Natural killer cell (primary cell): Measurements from ENCODE around the gene PLXNB1. TPM values are rescaled to one million over a fixed set of nuclear protein-coding genes. Genes with fewer than 3 reads are reported as not detected.

ENCODE experiments used
- ATAC-seq, 3 donors: fragments of 150-1000 bp in 2 of 3; fragments of 200-7000 bp in 1 of 3; cut with Tn5 transposase; 1 replicate in 1 of 3; 2 replicates in 2 of 3; pipeline ENCODE4 v1.10.0; 2021; ENCODE audit warnings: mild to moderate bottlenecking in 2 of 3, moderate library complexity in 2 of 3
- DNase-seq, 2 donors: peaks; one replicate each; pipeline versions ENCODE4 v3.0.0 to v3.0.0-alpha.2; 2013 to 2021; ENCODE audit warnings: mixed read lengths in 1 of 2
- H3K27ac ChIP-seq: one replicate; pipeline ENCODE4 v1.5.1; 2013; ENCODE audit warnings: mild to moderate bottlenecking, low read length
- H3K27me3 ChIP-seq: one replicate; pipeline ENCODE4 v1.6.1; 2013; ENCODE audit warnings: low read length; ENCODE audit not compliant: control insufficient read depth, insufficient read depth
- H3K36me3 ChIP-seq: one replicate; pipeline ENCODE4 v1.6.1; 2013; ENCODE audit warnings: low read length; ENCODE audit not compliant: control insufficient read depth, insufficient read depth
- H3K4me1 ChIP-seq: one replicate; pipeline ENCODE4 v1.6.1; 2013; ENCODE audit warnings: low read length; ENCODE audit not compliant: control insufficient read depth, insufficient read depth
- H3K4me3 ChIP-seq: one replicate; pipeline ENCODE4 v1.5.1; 2013; ENCODE audit warnings: low read length
- H3K9me3 ChIP-seq: one replicate; pipeline ENCODE4 v1.6.1; 2013; ENCODE audit warnings: low read length; ENCODE audit not compliant: control insufficient read depth, insufficient read depth
- H3K27ac Mint-ChIP-seq, 2 donors: one replicate each; pipeline ENCODE4 v1.8.0; 2022; ENCODE audit warnings: mild to moderate bottlenecking in 2 of 2, mixed read lengths in 2 of 2, moderate library complexity in 1 of 2
- H3K27me3 Mint-ChIP-seq, 2 donors: one replicate each; pipeline ENCODE4 v1.8.0; 2022; ENCODE audit warnings: low read depth in 2 of 2, mixed read lengths in 2 of 2
- H3K36me3 Mint-ChIP-seq: one replicate; pipeline ENCODE4 v1.8.0; 2022; ENCODE audit warnings: mixed read lengths
- H3K4me1 Mint-ChIP-seq, 2 donors: one replicate each; pipeline ENCODE4 v1.8.0; 2022; ENCODE audit warnings: mixed read lengths in 2 of 2
- H3K4me3 Mint-ChIP-seq: one replicate; pipeline ENCODE4 v1.8.0; 2022; ENCODE audit warnings: mild to moderate bottlenecking, moderate library complexity, mixed read lengths
- H3K9me3 Mint-ChIP-seq, 2 donors: one replicate each; pipeline ENCODE4 v1.8.0; 2022; ENCODE audit warnings: mixed read lengths in 2 of 2
- CTCF ChIP-seq: fragments of 200-600 bp; IDR thresholded peaks from one replicate; pipeline ENCODE4 v1.8.0; 2022; ENCODE audit warnings: antibody characterized with exemption
- WGBS: methylation state at CpG from one replicate; pipeline ENCODE4 v1.1.7; 2013; ENCODE audit warnings: missing lambda C conversion rate; ENCODE audit not compliant: insufficient coverage; 5-methylcytosine and 5-hydroxymethylcytosine counted together
- intact Hi-C: fragments of 100-400 bp; cut with micrococcal nuclease; formaldehyde crosslinking; loops from one replicate; pipeline ENCODE4 v1.14.2; 2022
- total RNA-seq, 4 donors: library from RNA; stranded (reverse); fragments of 120-200 nt in 1 of 4; gene quantifications; one replicate each; pipeline versions ENCODE4 v1.2.3 to v1.2.4, GENCODE V29; 2013 to 2022

Gene PLXNB1
- total RNA-seq, 3 donors from 2014 or later (not counting 1 experiment from before 2014, with no cell fraction given) = 4.3 to 5.0 (median 4.4) TPM

- Mint-ChIP-seq H3K4me1 (no peaks in the 10 kb centered on the region), H3K36me3 (no peaks in the 10 kb centered on the region), H3K4me3 (no peak overlapping the region), H3K27ac (no peak overlapping the region), H3K27me3 (peaks cover 0 to 4% of the 10 kb centered on the region in 2 donors), H3K9me3 (no peaks in the 10 kb centered on the region)
- no peak for TF ChIP-seq CTCF
- ATAC-seq (no peak), DNase-seq (no peak)
- no peaks in the 10 kb centered on the region for H3K9me3 ChIP-seq
- no peaks in the 10 kb centered on the region for H3K27me3 ChIP-seq
- no peaks in the 10 kb centered on the region for H3K4me1 ChIP-seq
- H3K4me3 ChIP-seq = no peak overlapping the region
- no peaks in the 10 kb centered on the region for H3K36me3 ChIP-seq
- 78% methylated on average over 7 of the region's 7 CpGs for WGBS
- no peak overlapping the region for H3K27ac ChIP-seq
- intact Hi-C loops = no loop called here
These were observed 60.1 kb downstream of the PLXNB1 start for GRCh38 chr3:48369693-48370332.

GRCh38 chr3:48367201-48367600 lies 62.7 kb downstream of the PLXNB1 start:
- no peak overlapping the region for H3K27ac ChIP-seq
- no peak overlapping the region for H3K4me3 Mint-ChIP-seq
- ATAC-seq = no peak
- TF ChIP-seq CTCF = no peak
- no peak overlapping the region for H3K4me3 ChIP-seq
- H3K9me3 Mint-ChIP-seq = peaks cover 0 to under 1% of the 10 kb centered on the region in 2 donors
- H3K27me3 ChIP-seq = peaks cover 1% of the 10 kb centered on the region
- peaks cover 3 to 5% of the 10 kb centered on the region in 2 donors for H3K27me3 Mint-ChIP-seq
- no peaks in the 10 kb centered on the region for H3K4me1 Mint-ChIP-seq
- H3K27ac Mint-ChIP-seq = no peak overlapping the region
- no peaks in the 10 kb centered on the region for H3K36me3 ChIP-seq
- DNase-seq = no peak
- intact Hi-C loops = no loop called here
- no peaks in the 10 kb centered on the region for H3K9me3 ChIP-seq
- H3K36me3 Mint-ChIP-seq = peaks cover 2% of the 10 kb centered on the region
- no peaks in the 10 kb centered on the region for H3K4me1 ChIP-seq

GRCh38 chr3:48364840-48365239 lies 65.0 kb downstream of the PLXNB1 start:
- intact Hi-C loops = no loop called here

More at GRCh38 chr3:48364840-48365239, 65.0 kb downstream of the PLXNB1 start:
- H3K27ac ChIP-seq = no peak overlapping the region
- no peaks in the 10 kb centered on the region for H3K36me3 ChIP-seq
- Mint-ChIP-seq H3K9me3 (peaks cover 0 to 9% of the 10 kb centered on the region in 2 donors), H3K4me3 (no peak overlapping the region), H3K4me1 (no peaks in the 10 kb centered on the region), H3K27ac (no peak overlapping the region), H3K36me3 (peaks cover 16% of the 10 kb centered on the region), H3K27me3 (peaks cover 13 to 22% of the 10 kb centered on the region in 2 donors)
- no CpG with 5 or more reads among the region's 1 CpG for WGBS
- no peaks in the 10 kb centered on the region for H3K4me1 ChIP-seq
- TF ChIP-seq CTCF = no peak
- no peaks in the 10 kb centered on the region for H3K9me3 ChIP-seq
- ATAC-seq (no peak), DNase-seq (no peak)
- peaks cover 2% of the 10 kb centered on the region for H3K27me3 ChIP-seq
- no peak overlapping the region for H3K4me3 ChIP-seq
